PFSK-1 (cell line): ENCODE results near the gene SNX17.
A peak's percentile ranks its signal among the peaks of the same experiment; 100 is the strongest.

ENCODE experiments used
- FOXP2 ChIP-seq: optimal IDR thresholded peaks from 2 replicates; pipeline ENCODE3; 2011; ENCODE audit warnings: borderline replicate concordance, control low read depth, inconsistent platforms; ENCODE audit not compliant: insufficient read depth; ENCODE audit errors: extremely low read length, extremely low read depth
- POLR2AphosphoS5 ChIP-seq: IDR thresholded peaks from 2 replicates; pipeline ENCODE4 v1.6.1; 2012; ENCODE audit warnings: low read depth, mild to moderate bottlenecking, control low read depth, low read length, moderate library complexity
- REST ChIP-seq, 2 experiments: IDR thresholded peaks; 2 replicates each; pipeline versions ENCODE4 v1.6.1 to v1.8.0; 2011 to 2012; ENCODE audit warnings: low read depth in 2 of 2, low read length in 2 of 2, control low read depth in 1 of 2, inconsistent platforms in 1 of 2, mild to moderate bottlenecking in 1 of 2, moderate library complexity in 1 of 2; ENCODE audit not compliant: insufficient read depth in 1 of 2
- SIN3A ChIP-seq: IDR thresholded peaks from 2 replicates; pipeline ENCODE4 v1.6.1; 2012; ENCODE audit warnings: mild to moderate bottlenecking, low read length, moderate library complexity, borderline replicate concordance; ENCODE audit not compliant: insufficient read depth
- TAF1 ChIP-seq: IDR thresholded peaks from 2 replicates; pipeline ENCODE4 v1.6.1; 2012; ENCODE audit warnings: low read length, control low read depth, borderline replicate concordance; ENCODE audit not compliant: insufficient read depth

DNA sequence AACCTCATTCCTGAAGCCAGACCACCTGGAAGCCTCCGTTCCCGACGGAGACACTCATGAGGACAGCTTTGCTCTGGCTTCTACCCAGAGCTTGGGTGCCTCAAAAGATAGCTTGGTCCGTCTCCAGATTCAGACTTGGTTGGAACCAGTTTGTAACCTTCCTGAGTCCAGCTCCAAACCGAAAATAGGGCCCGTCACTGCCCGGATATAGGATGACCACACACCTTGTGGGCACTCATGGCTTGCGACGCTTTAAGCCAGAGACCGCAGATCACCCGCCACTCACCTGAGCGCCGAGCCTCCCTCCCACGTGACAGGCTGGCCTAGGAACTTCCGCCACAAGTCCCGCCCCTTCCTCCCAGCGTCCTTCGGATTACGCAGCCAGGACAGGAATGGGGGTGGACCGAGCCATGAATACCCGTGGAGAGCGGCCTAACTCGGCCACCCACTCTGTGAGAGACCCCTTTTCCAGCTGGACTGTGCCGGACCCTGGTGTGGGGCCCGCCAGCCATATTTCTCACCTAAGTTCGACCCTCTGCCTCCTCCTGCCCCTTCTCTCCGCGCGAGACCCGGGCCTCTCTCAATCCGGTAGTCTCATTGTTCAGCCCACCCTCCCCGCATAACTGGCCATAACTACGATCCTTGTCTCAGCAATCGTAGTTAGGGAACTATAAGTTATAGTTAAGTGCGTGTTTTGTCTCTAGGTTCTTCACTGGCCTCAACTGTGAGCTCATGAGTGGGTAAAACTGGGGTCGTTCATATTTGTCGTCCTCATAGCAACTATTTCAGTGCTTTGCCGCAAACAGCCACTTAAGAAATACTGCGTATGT, 47.4 kb upstream of the SNX17 start, which contains the start of gene MPV17:
- TF ChIP-seq POLR2AphosphoS5 = peak; percentile 90
- TF ChIP-seq SIN3A = peak; percentile 86; the same call in 1 of the 2 replicates
- TF ChIP-seq REST (IDR thresholded peaks at IDR 0.05; ENCODE audit: insufficient read depth in 1 of 2, low read depth in 2 of 2, low read length in 2 of 2) = no peak; a peak in 1 of 4 replicates
- peak; percentile 76 for TF ChIP-seq TAF1
- peak; percentile 71 for TF ChIP-seq FOXP2
